HCT116 (cell line): ENCODE results near the gene TIPRL.

Experiments used
- EGR1 ChIP-seq: IDR thresholded peaks from 2 replicates; pipeline ENCODE4 v1.6.1; 2012; ENCODE audit warnings: low read depth
- EZH2 ChIP-seq: fragments of 200-600 bp; sonication (generic); IDR thresholded peaks from 2 replicates; pipeline ENCODE4 v1.6.1; 2017; ENCODE audit warnings: antibody characterized with exemption, mixed run types
- EZH2phosphoT487 ChIP-seq: fragments of 200-600 bp; IDR thresholded peaks from 2 replicates; pipeline ENCODE4 v1.6.1; 2018; ENCODE audit warnings: antibody characterized with exemption, borderline replicate concordance
- JUND ChIP-seq: IDR thresholded peaks from 2 replicates; pipeline ENCODE4 v1.6.1; 2012
- POLR2A ChIP-seq: IDR thresholded peaks from 2 replicates; pipeline ENCODE4 v1.7.0; 2011; ENCODE audit warnings: borderline replicate concordance; ENCODE audit not compliant: insufficient read depth, insufficient read length; ENCODE audit errors: extremely low read depth
- POLR2AphosphoS5 ChIP-seq: IDR thresholded peaks from 2 replicates; pipeline ENCODE4 v1.6.1; 2011; ENCODE audit warnings: mild to moderate bottlenecking, low read depth, low read length, moderate library complexity
- SP1 ChIP-seq: IDR thresholded peaks from 2 replicates; pipeline ENCODE4 v1.6.1; 2012; ENCODE audit warnings: low read depth
- TCF7L2 ChIP-seq: IDR thresholded peaks from 2 replicates; pipeline ENCODE4 v1.7.0; 2011; ENCODE audit warnings: borderline replicate concordance, inconsistent platforms; ENCODE audit not compliant: insufficient read depth, insufficient read length; ENCODE audit errors: extremely low read depth
- YY1 ChIP-seq: IDR thresholded peaks from 2 replicates; pipeline ENCODE4 v1.6.1; 2011; ENCODE audit warnings: low read length, low read depth, moderate library complexity, mild to moderate bottlenecking; ENCODE audit not compliant: insufficient replicate concordance; ENCODE audit errors: extremely low read depth
- TF ChIP-seq, protein P1 (sequence below), 3 experiments: fragments of 200-600 bp in 1 of 3; sonication (generic) in 1 of 3; IDR thresholded peaks in 2 of 3; conservative IDR thresholded peaks in 1 of 3; 2 replicates each; pipeline ENCODE4 v1.5.1; 2012 to 2017; ENCODE audit warnings: low read depth in 2 of 3, low read length in 2 of 3, antibody characterized with exemption in 1 of 3, borderline replicate concordance in 1 of 3, control low read depth in 1 of 3, mild to moderate bottlenecking in 1 of 3, mixed read lengths in 1 of 3, mixed run types in 1 of 3, moderate library complexity in 1 of 3; ENCODE audit not compliant: insufficient read depth in 1 of 3
- TF ChIP-seq, protein P2 (sequence below): IDR thresholded peaks from 2 replicates; pipeline ENCODE4 v1.6.1; 2012; ENCODE audit warnings: low read depth

DNA sequence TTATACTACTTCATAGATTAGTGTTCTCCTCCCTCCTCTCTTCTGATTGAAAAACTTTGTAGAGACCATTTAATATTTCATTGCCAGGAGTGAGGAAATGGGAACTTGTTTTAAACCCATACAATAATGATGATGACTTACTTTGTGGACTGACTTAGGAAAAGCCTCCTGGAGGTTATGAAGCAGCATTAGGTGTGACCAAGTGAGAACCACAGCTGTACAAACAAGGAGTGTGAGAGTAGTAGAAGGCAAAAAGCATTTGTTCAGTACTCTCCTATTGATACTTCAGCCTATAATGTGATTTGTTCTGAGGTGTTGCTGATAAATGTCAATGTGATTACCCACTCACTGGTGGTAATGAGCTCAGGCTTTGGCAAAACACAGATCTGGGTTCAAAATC, 8.4 kb downstream of the TIPRL start:
- TF ChIP-seq, protein P1, sequence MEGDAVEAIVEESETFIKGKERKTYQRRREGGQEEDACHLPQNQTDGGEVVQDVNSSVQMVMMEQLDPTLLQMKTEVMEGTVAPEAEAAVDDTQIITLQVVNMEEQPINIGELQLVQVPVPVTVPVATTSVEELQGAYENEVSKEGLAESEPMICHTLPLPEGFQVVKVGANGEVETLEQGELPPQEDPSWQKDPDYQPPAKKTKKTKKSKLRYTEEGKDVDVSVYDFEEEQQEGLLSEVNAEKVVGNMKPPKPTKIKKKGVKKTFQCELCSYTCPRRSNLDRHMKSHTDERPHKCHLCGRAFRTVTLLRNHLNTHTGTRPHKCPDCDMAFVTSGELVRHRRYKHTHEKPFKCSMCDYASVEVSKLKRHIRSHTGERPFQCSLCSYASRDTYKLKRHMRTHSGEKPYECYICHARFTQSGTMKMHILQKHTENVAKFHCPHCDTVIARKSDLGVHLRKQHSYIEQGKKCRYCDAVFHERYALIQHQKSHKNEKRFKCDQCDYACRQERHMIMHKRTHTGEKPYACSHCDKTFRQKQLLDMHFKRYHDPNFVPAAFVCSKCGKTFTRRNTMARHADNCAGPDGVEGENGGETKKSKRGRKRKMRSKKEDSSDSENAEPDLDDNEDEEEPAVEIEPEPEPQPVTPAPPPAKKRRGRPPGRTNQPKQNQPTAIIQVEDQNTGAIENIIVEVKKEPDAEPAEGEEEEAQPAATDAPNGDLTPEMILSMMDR (IDR thresholded peaks at IDR 0.05 in 2 of 3, conservative IDR thresholded peaks at IDR 0.05 in 1 of 3; ENCODE audit: borderline replicate concordance in 1 of 3, insufficient read depth in 1 of 3, low read depth in 2 of 3, low read length in 2 of 3) = no peak
- TF ChIP-seq EZH2 (no peak), JUND (no peak), POLR2A (no peak), EGR1 (no peak), POLR2AphosphoS5 (no peak), EZH2phosphoT487 (no peak), SP1 (no peak), TCF7L2 (no peak), YY1 (no peak)
- TF ChIP-seq, protein P2, sequence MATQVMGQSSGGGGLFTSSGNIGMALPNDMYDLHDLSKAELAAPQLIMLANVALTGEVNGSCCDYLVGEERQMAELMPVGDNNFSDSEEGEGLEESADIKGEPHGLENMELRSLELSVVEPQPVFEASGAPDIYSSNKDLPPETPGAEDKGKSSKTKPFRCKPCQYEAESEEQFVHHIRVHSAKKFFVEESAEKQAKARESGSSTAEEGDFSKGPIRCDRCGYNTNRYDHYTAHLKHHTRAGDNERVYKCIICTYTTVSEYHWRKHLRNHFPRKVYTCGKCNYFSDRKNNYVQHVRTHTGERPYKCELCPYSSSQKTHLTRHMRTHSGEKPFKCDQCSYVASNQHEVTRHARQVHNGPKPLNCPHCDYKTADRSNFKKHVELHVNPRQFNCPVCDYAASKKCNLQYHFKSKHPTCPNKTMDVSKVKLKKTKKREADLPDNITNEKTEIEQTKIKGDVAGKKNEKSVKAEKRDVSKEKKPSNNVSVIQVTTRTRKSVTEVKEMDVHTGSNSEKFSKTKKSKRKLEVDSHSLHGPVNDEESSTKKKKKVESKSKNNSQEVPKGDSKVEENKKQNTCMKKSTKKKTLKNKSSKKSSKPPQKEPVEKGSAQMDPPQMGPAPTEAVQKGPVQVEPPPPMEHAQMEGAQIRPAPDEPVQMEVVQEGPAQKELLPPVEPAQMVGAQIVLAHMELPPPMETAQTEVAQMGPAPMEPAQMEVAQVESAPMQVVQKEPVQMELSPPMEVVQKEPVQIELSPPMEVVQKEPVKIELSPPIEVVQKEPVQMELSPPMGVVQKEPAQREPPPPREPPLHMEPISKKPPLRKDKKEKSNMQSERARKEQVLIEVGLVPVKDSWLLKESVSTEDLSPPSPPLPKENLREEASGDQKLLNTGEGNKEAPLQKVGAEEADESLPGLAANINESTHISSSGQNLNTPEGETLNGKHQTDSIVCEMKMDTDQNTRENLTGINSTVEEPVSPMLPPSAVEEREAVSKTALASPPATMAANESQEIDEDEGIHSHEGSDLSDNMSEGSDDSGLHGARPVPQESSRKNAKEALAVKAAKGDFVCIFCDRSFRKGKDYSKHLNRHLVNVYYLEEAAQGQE = no peak
